ENCODE data around the gene FBXW7.
A peak's percentile ranks its signal among the peaks of the same experiment; 100 is the strongest.
"Not testable (repeated sequence)": the region's sequence is repeated elsewhere in the genome, so short reads cannot be mapped to it uniquely, and the experiment has no call there.

Gene FBXW7

GRCh38 chr4:152535903-152536544 lies at the start of gene FBXW7:
TSS of gene FBXW7 (minus strand) at chr4:152536092. CDS start at chr4:152411803, 124,289 bp downstream.
- DNase-seq (ENCODE audit: low read depth in 2 of 3, low spot score in 1 of 3): peak; percentile 98 to 99 (median 99)

GRCh38 chr4:152585023-152585441 lies 49.1 kb upstream of the FBXW7 start:
- DNase-seq (ENCODE audit: low read depth in 2 of 3, low spot score in 1 of 3): no peak

- DNase-seq (ENCODE audit: low read depth in 2 of 3, low spot score in 1 of 3): no peak
Measured at GRCh38 chr4:152581536-152582160, 45.8 kb upstream of the FBXW7 start.

- no peak for DNase-seq (ENCODE audit: low read depth in 2 of 3, low spot score in 1 of 3)
Measured at GRCh38 chr4:152579916-152580315, 44.0 kb upstream of the FBXW7 start.

GRCh38 chr4:152579107-152579764 lies 43.3 kb upstream of the FBXW7 start:
- no peak for DNase-seq (ENCODE audit: low read depth in 2 of 3, low spot score in 1 of 3)

- DNase-seq (ENCODE audit: low read depth in 2 of 3, low spot score in 1 of 3): no peak
Measured at GRCh38 chr4:152578670-152579069, 42.8 kb upstream of the FBXW7 start.

GRCh38 chr4:152577708-152578396 lies 42.0 kb upstream of the FBXW7 start:
- DNase-seq (ENCODE audit: low read depth in 2 of 3, low spot score in 1 of 3): no peak

- DNase-seq (ENCODE audit: low read depth in 2 of 3, low spot score in 1 of 3): no peak
Measured at GRCh38 chr4:152575533-152575932, 39.6 kb upstream of the FBXW7 start.

- no peak for DNase-seq (ENCODE audit: low read depth in 2 of 3, low spot score in 1 of 3)
Measured at GRCh38 chr4:152573861-152574260, 38.0 kb upstream of the FBXW7 start.

- DNase-seq (ENCODE audit: low read depth in 2 of 3, low spot score in 1 of 3): no peak
Measured at GRCh38 chr4:152572417-152573086, 36.7 kb upstream of the FBXW7 start.

- no peak for DNase-seq (ENCODE audit: low read depth in 2 of 3, low spot score in 1 of 3)
Measured at GRCh38 chr4:152571770-152572169, 35.9 kb upstream of the FBXW7 start.

- no peak for DNase-seq (ENCODE audit: low read depth in 2 of 3, low spot score in 1 of 3)
Measured at GRCh38 chr4:152571296-152571695, 35.4 kb upstream of the FBXW7 start.

GRCh38 chr4:152565333-152565732 lies 29.4 kb upstream of the FBXW7 start:
- DNase-seq (ENCODE audit: low read depth in 2 of 3, low spot score in 1 of 3): no peak

- no peak for DNase-seq (ENCODE audit: low read depth in 2 of 3, low spot score in 1 of 3)
Measured at GRCh38 chr4:152564336-152564735, 28.4 kb upstream of the FBXW7 start.

- DNase-seq (ENCODE audit: low read depth in 2 of 3, low spot score in 1 of 3): no peak
Measured at GRCh38 chr4:152563209-152563608, 27.3 kb upstream of the FBXW7 start.

- no peak for DNase-seq (ENCODE audit: low read depth in 2 of 3, low spot score in 1 of 3)
Measured at GRCh38 chr4:152559641-152560040, 23.7 kb upstream of the FBXW7 start.

- no peak for DNase-seq (ENCODE audit: low read depth in 2 of 3, low spot score in 1 of 3)
Measured at GRCh38 chr4:152558396-152558795, 22.5 kb upstream of the FBXW7 start.

- no peak for DNase-seq (ENCODE audit: low read depth in 2 of 3, low spot score in 1 of 3)
Measured at GRCh38 chr4:152556834-152557233, 20.9 kb upstream of the FBXW7 start.

- DNase-seq (ENCODE audit: low read depth in 2 of 3, low spot score in 1 of 3): no peak
Measured at GRCh38 chr4:152556283-152556682, 20.4 kb upstream of the FBXW7 start.

GRCh38 chr4:152554742-152555141 lies 18.9 kb upstream of the FBXW7 start:
- no peak for DNase-seq (ENCODE audit: low read depth in 2 of 3, low spot score in 1 of 3)

GRCh38 chr4:152550687-152551086 lies 14.8 kb upstream of the FBXW7 start:
- not testable (repeated sequence) for DNase-seq (ENCODE audit: low read depth in 2 of 3, low spot score in 1 of 3)

All from stimulated activated CD4-positive, alpha-beta T cell treated with anti-CD3 and anti-CD28 coated beads, Interleukin-12 subunit alpha, Interleukin-12 subunit beta, amount 100 ng/mL, for 48 hours (primary cell).